IPS-NIHi7 (cell line): ENCODE measurements around the gene SBK1.

Experiments
- DNase-seq: peaks from one replicate; pipeline ENCODE4 v3.0.0; 2012; ENCODE audit warnings: mixed read lengths; ENCODE audit errors: extremely low spot score

Gene SBK1

DNA sequence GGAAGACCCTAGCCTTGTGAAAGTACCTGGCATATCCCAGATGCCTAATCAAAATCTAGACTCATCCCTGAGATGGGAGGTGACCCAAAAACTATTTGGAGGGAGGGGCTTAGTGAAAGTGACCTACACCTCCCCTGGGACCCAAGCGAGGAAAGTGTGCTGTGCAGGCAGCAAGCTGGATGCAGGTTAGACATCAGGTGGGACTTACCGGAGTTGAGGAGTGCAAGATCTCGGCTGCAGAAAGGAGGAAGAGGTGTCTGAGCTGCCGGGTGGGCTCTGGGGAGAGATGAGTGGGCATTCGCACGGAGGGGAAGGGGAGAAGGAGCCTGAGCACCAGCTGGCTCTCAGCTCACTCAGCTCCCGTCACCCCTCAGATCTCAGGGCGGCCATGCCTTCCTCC, 10.3 kb upstream of the SBK1 start:
- DNase-seq, result no peak

DNA sequence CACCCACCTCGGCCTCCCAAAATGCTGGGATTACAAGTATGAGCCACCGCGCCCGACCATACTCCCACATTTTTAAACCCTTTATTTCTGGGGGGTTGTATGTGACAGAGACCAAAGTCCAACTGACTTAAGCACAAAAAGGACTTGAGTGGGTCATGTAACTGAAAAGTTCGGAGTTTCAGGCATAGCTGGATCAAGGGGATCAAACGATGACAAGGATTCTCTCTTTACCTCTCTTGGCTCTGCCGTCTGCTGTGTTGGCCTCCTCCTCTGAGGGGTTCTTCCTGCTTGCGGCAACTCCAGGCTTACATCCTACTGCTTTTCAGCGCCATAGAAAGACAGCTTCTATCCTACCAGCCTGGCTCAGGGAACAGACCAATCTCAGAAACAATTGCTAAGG, 9.2 kb upstream of the SBK1 start:
- DNase-seq, result no peak

DNA sequence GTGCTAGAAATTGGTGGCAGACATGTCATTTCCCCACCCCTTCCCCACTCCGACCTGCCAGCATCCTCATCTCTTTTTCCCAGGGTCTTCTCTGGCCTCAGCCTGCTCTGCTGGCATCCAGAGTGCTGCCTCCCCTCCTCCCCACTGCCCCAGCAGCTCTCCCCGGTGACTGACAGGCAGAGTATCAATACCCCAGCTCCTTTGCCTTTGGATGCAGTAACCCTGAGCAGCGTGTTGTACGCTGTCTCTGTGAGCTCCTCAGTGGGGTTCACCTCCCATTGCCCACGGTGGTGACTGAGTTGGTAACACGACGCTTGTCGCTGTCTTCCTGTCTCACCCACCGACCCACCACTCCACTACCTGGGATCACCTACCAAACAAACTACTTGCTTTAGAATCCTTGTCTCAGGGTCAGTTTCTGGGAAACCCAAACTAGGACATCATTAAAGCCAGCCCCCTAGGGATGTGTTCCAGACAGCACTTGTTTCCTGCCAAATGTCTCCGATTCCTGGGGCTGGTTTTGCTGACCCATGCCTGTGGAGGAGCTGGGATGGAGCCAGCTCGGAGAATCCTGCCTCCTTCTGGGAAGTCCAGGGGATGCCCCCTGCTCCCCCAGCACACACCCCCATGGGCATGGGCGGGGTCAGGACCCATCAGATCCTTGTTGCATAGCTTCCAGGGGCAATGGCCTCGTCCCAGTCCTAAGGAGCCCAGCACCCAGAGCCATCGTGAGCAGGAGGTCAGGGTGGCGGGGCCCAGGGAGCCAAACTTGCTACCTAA, 8.3 kb upstream of the SBK1 start:
- no peak for DNase-seq

DNA sequence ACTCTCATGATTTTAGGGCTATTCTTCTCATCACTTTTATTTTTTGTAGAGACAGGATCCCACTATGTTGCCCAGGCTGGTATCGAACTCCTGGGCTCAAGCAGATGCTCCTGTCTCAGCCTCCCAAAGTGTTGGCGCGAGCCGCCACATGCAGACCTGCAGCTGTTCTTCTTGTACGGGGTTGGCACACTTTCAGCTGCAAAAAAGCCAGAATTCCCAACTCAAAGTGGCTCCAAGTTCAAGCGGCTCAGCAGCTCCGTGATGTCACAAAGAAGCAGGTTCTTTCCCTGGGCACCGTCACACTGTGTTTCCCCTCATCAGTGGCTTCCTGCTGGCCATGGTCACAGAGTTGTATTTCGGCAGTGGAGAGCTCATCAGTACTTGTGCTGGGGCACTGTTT, 6.7 kb upstream of the SBK1 start:
- no peak for DNase-seq

DNA sequence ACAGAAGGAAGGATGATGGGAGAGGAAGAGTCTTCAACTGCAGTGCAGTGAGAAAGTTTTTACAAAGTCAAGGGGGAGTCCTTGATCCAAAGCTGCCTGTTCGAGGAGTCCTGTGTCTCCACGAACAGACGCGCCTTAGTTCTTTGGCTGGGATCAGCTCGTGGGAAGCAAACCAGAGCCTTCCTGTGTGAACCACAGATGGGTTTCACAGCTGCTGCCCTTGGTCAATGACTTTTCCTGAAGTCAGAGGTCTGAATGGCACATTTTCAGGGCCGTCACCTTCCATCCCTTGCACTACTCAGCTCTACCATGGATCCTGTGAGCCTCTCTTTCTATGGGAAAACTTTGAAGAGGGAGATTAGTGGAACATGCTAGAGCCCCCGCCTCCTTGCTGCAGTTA, 4.2 kb upstream of the SBK1 start:
- no peak for DNase-seq

DNA sequence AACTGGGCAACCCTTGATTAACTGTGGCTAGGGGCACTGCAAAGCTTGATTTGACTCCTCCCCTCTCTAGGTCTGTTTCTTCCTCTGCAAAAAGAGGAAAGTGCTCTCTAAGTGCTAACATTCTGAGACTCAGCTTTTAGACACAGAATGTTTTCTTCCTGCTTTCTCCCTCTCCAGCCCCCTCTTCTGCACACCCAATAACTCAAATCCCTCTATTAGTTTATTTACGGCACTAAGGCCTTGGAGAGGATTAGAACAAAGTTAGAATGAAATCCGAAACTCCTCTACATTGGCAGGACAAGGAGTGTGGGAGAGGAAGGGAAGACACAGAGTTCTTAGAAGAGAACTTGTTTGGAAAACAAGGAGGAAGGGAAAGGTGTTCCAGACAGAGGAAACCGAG, 3.3 kb upstream of the SBK1 start:
- no peak for DNase-seq

DNA sequence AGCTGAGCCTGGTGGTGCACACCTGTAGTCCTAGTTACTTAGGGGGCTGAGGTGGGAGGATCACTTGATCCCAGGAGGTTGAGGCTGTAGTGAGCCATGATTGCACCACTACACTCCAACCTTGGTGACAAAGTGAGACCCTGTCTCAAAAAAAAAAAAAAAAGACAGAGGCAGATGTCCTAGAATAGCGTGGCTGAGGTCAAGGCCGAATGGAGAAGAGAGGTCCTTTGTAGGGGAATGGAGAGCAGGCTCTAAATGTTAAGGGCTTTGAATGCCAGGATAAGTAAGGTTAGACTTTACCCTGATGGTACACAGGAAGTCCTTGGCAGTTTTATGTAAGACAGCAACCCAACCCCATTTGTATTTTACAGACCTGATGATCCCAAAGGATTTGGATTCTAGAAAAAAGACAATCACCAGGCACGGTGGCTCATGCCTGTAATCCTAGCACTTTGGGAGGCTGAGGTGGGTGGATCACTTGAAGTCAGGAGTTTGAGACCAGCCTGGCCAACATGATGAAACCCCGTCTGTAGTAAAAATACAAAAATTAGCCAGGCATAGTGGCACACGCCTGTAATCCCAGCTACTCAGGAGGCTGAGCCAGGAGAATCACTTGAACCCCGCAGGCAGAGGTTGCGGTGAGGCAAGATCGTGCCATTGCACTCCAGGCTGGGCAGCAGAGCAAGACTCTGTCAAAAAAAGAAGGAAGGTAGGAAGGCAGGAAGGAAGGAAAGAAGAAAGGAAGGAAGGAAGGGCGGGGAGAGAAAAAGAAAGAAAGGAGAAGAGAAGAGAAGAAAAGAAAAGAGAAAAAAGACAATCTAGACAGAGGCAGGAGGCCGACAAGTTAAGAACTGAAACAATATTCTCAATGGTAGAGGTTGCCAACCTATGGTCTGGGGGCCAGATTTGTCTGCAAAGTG, 2.1 kb upstream of the SBK1 start:
- DNase-seq, result no peak

DNA sequence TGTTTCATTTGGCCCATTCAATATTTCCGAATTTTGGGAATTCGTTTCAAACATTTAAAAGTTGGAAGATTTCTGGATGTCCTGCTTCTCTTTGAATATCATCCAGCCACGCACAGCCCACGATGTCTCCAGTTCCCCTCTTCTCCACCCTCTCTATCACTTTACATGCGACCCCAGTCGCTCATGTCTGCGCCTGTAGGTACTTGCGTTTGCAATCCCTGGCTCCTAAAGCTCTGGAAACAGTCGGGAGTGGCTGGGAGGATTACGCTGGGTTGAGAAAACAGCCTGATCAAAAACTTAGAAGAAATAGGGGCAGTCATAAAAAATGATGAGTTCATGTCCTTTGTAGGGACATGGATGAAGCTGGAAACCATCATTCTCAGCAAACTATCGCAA, 1.5 kb upstream of the SBK1 start:
- no peak for DNase-seq

DNA sequence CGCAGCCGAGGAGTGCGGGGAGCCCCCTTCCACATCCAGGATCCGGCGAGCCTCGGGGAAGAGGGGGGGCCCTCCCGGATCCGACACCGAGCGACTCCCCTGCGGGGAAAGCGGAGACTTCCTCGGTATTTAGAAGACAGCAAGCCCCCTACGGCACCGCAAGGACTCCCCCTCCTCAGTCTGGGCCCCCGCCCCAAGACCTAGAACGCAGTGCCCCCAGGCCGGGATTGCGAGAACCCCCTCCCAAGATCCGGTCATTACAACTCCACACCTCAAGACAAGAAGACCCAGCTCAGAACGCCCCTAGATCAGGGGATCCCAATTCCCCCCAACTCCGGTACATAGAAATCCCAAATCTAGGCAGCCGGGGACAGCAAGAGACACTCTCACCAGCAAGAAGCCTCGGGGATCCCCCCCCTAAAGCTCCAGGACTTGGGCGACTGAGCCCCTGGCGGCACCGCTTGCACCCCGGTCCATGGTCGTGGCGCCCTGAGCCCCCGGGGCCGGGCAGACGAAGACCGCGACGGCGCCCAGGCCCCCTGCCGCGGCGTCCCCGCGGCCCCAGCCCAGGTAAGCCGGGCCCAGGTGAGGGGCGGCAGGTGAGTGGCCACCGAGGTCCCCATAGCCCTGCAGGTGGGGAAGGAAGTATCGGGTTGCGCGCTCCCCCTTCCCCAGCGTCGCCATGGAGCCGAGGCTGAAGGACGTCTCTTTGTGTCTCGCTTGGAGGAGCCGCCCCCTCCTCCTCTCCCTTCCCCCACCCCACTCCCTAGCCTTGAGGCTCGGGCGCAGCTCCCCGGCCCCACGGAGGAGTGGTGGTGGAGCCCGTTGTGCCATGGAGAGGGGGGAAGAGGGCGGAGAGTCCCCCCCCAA, 641 bp downstream of the SBK1 start:
- DNase-seq, result peak; percentile 85

DNA sequence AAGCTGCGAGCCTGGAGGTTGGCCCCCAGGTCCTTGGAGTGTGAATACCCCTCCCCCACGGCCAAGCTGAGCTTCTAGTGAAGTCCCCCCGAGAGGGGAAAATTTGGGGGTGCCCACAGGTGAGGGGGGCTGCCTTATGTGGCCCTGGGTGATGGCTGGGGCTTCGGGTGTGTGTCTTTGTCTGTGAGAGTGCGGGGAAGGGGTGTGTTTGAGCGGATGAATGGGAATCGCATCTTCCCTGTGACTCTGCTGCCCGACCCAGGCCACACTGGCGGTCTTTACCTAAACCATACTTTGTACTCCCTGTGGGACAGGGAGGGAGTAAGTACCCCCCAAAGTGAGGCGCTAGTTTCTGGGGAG, 1.3 kb downstream of the SBK1 start:
- DNase-seq, result no peak

DNA sequence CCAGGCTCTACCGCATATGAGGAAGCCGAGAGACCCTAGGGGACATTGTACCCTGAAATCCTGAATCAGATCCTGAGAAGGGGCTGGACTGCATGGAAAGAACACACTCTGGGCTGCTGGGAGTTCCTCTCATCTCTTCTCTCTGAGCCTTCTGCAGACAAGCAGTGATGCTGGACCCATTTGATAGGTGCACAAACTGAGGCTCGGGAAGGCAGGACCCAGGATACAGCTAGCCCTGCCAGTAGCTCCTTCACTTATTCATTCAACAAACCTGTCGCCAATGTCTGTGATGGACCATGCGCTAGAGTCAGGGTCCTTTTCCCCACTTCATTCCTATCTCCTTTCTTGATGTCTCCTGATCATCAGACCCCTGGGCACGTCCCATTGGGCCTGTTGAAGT, 1.9 kb downstream of the SBK1 start:
- DNase-seq, result no peak

DNA sequence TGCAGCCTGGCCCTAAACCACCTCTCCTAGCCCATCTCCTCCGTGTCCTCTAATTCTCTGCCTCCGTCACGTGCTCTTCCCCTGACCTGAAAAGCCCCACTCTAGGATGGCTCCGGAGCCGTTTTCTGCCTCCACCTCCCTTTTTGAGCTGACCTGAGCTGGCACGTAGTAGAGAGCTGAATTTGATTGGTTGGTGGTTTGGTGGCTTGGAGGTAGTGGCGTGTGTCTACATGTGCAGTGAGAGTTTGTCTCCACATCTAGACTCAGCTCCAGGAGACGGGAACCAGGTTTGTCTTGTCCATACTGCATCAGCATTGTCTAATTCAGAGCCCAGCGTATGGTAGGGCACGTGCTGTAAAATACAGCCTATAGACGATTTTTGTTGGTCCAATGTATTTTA, 3.0 kb downstream of the SBK1 start:
- DNase-seq, result no peak

DNA sequence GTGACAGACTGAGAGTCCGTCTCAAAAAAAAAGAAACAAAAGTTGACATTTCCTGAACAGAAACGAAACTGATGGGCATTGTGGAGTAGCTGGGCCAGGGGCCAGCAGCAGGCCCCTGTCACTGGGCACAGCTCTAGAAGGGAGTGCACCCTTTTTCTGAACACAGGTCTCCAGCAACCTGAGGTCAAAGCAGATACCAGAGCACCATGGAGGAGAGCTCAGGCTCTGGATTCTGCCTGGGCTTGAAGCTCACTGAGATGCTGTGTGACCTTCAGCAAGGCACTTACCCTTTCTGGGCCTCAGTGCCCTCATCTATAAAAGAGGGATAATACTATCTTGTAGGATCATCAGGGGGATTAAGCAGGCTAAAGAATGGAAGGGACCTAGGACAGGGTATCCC, 5.0 kb downstream of the SBK1 start:
- DNase-seq, result no peak

DNA sequence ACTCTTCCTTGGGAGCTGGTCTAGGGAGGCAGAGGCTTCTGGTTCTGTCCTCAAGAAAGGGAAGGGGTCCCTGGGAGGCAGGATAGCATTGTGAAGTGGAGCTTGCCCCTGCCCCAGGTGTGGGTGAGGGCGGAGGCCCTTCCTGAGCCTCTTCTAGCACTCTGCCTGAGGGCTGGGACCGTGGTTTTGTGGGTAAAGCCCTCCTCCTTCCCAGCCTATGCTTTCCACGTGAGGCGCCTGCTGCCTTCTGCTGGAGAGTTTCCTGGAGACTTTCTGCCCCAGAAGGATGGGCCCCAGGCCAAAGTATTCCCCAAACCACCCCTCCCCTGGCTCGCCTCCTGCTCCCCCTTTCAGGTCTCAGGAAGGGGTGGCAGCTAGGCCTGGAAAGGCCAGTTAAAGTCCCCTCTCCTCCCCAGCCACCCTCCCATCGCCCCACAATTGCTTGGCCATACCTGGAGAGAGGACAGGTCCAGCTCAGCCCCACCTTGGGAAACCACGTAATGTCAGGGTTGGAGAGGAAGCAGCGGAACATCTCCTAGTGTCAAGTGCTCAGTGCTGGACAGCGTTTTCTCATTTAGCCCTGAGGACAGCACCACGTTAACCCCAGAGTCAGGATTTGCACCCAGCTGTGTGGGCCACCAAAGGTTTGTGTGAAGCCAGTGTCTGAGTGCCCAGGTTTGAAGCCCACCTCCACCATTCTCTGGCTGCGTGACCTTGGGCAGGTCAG, 5.6 kb downstream of the SBK1 start:
- DNase-seq, result no peak

DNA sequence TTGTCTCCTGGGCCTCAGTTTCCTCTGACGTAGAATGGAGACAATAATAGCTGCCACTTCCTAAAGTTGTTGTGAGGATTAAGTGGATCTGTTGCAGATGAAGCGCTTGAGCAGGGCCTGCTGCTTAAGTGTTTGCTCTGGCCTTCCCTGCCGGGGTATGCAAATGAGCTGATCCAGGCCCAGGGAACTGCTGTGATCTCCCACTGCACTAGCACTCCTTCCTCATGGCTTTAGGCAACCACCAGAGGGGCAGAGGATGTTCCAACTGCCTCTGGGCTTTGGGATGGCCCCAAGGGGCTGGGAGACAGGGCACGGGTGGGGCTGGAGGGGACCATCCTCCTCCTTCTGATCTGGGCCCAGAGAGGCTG, 6.2 kb downstream of the SBK1 start:
- peak; percentile 67 for DNase-seq

DNA sequence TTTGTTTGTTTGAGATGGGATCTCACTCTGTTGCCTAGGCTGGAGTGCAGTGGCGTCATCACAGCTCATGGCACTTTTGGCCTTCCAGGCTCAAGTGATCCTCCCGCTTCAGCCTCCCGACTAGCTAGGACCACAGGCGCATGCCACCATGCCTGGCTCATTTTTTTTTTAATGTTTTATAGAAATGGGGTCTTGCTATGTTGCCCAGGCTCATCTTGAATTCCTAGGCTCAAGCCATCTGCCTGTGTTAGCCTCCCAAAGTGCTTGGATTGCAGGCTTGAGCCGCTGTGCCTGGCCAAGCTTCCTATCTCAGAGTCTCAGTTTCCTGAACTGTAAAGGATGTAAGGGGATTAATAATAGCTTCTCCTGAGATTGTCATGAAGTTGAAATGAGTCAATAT, 8.0 kb downstream of the SBK1 start:
- no peak for DNase-seq

DNA sequence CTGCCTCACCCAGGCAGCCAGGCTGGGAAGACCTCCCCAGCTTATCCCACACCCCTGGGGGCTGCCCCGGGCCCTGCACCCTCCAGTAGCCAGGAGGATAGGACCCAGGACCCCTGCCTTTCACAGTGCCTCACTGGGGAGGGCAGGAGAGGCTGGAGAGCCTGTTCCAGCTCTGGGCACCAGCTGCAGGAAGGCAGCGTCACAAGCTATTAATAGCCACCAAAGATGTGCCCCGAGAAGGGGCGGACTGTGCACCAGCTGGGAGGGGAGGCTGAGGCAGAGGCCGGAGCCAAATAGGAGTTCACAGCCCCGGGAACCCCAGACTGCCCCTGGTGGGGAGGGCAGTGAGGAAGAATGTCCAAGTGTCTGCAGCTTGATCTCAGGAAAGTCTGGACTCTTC, 8.8 kb downstream of the SBK1 start:
- no peak for DNase-seq

DNA sequence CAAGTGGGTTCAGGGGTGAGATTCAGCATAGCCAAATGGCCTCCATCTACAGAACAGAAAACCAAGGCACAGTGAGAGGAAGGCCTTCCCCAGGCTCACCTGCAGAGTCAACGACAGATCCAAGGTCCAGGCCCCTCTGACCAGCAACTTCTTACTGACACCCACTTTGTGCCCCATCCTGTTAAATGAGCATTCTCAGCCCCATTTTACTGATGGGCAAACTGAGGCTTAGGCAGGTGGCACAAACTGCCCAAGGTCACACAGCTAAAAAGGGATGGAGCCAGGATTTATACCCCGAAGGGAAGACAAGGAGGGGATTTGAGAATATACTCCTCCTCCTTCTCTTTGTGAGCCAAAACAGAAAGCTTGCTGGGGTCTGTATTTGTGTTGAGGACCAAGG, 9.3 kb downstream of the SBK1 start:
- DNase-seq, result no peak

DNA sequence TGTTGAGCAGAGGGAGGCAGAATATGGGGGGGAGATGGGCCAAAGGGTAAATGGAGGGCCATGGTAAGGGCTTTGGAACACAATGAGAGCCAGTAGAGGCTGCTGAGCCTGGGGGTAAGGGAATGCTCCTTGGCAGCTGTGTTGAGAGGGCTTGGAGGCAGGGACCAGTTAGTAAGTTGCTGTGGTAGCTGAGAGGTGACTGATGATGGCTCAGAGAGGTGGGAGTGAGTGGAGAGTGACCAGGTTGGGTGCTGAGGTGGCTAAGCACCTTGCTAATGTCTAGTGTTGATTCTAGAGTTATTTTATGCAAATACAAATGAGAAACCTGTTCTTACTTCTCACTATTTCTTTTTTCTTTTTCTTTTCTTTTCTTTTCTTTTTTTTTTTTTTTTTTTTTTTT, 10.8 kb downstream of the SBK1 start:
- DNase-seq, result no peak

DNA sequence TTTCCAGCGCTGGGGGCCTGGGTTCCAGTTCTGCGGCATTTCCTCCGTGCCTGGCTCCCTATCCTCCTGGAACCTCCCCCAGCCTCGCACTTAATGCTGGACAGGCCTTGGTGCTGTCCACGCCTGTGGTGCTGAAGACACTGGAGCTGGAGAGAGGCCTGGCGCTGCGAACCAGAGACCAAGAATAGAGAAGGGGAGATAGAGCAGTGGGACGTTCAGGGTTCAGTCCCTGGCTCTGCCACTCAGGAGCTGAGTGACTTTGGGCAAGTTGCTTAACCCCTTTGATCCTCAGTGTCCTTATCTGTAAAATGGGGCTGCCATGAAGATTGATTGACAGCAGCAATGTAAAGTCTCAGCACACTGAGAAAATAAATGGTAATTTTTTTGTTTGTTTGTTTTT, 11.9 kb downstream of the SBK1 start:
- peak; percentile 72 for DNase-seq

DNA sequence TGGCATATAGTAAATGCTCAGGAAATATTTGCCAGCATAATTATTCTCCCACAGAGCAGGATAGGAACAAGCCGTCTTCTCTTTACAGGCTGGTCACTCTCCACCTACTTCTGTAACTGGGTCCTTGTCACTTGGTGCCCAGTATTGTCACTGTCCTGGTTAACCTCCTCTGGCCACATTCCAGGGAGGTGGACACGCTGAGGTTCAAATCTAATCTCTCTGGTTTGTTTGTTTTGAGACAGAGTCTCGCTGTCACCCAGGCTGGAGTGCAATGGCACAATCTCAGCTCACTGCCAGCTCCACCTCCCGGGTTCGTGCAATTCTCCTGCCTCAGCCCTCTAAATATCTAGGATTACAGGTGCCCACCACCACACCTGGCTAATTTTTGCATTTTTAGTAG, 15.6 kb downstream of the SBK1 start:
- no peak for DNase-seq
